GM21390 (cell line): ENCODE measurements around the gene GRIN2B.

Experiments used
- ATAC-seq: cut with Tn5 transposase; IDR thresholded peaks from one replicate; pipeline ENCODE4 v1.9.1; 2021; ENCODE audit not compliant: unreplicated experiment

The GRIN2B gene

DNA sequence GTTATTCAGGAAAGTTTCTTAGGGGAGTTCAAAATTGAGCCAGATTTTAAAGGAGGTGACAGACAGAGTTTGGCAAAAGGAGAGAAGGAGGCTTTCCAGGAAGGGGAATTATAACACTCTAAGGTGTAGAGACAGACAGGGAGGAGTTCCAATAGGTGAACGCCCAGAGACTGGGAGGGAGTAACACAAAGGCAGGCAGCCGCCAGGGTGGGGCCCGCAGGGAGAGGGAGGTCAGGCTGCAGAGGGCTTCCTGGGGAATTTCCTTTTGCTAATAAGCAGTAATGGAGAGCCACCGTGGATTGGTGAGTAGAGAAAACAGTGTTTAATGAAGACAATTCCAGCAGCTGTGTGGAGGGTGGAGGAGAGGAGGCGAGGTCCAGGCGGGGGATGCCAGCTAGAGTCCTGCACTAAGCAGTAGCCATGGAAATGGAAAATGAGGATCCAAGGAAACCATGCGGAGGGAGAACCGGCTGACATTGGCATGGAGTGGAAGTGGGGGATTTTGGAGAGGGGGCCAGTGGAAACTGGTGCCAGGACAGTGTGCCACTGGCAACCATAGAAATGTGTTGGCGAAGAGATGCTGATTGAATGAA, 22.2 kb downstream of the GRIN2B start:
- no peak for ATAC-seq

DNA sequence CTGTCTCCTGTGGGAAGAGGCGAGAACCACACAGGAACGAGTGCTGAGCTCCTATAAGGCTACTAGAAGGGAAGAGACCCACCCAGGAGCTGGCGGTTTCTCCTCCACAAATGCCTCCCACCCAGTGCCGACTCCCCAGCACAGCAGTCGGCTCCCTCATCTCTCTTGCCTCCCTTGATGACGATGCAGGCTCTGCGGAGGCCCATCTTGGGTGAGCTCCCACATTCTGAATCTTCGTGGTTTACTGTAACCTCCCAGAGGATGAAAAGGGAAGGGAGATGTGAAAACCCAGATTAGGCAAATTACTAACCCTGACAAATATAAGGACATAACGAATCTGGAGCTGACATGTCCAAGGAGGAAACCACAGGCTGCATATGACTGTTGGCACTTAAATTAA, 23.8 kb downstream of the GRIN2B start:
- ATAC-seq: no peak

DNA sequence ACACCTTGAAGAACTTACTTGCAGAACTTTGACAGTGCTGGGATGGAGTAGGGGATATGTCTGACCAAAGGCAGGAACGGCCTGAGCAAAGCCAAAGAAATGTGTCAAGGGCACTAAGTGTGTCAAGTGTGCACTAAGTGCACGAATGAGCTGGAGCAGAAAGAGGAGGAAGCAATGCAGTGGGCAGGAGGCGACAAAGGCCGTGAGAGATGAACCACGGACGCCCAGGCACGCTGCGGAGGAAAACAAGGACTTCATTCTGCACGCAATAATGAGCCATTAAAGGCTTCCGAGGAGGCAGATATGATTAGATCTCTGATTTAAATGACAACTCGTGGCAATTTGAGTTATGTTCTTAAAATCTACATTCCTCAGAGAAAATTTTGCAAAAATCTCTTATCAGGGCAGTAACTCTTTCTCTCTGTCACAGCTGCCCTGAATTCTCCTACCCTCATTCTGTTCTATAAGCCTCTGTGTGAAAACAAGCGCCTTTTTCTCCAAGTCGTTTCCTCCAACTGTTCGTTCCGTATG, 25.3 kb downstream of the GRIN2B start:
- no peak for ATAC-seq

DNA sequence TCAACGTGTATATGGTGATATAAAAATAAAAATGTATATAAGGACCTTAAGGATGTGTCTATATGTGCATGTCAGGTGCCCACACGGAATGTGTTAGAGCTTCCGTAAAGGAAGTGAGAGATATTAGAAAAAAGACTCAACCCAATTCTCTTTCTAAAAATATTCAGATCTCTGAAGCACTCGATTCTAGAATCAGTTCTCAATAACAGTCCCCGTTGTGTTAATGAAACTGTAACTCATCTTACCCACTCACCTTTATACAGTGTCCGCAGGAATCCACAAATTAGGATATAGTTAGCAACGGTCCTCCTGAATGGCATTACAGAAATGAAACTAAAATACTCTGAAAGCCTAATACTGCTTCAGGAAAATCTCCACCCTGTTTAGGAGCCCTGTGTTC, 29.3 kb downstream of the GRIN2B start:
- no peak for ATAC-seq

DNA sequence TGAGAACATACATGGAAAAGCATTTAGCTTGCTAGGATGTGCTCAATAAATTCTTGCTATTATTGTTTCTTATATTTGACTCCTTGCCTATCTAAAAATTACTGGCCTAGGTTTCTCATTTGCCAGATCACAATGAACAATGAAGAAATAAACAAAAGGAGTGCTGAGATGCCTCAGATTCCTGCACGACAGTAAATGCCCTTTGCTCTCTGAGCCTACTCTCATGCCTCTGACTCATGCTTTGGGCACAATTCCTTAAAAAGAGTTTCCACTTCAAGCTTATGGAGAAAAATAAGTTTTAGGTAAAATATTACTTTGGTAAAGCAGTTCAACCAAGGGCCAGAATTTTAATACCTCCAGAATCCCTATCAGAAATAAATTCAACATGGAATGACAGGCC, 30.9 kb downstream of the GRIN2B start:
- ATAC-seq: no peak

DNA sequence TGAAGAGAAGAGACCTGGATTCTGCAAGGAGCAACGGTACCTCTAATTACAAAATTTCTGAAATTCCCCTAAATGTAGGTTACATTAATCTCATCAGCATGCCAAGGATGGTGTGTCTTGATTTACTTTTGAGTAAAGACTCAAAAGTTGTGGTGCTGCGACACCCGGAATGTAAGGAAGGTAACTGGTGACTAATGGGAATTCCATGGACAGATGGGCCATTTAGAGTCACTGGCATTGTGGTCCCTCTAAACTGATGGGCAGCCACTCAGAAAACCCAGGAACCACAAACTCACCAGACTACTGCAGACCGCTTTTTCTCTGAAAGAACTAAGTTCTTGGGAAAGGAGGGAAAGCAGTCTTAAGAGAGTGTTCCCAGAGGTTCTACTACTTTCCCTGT, 32.8 kb downstream of the GRIN2B start:
- ATAC-seq: no peak

DNA sequence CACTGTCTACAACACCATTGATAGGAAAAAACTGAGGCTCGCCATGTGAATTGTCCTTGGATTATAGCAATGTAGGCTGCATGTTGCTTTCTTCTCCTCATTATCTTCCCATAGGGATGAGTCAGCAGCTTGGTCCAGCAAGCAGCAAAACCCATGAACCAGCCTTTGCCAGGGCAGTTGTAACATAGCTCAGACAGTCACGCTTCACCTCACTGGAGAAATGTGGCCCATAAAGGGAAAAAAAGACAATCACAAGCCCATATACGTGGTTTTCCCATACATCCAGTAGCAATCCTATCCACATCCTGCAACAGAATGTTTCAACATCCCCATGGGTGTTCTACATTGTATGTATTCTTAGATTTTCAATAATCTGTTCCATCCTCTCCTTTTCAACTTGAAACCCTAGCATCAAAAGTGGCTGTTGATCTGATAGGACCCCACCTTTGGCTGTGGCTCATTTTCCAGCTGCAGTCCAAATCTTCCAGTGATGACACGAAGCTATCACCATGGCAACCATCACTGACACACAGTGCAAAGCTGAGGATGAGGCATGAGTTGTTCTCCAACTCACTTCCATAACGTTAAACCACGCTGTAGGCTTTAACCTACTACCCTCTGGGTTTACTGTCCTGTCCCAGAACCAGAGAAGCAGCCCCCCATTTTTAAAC, 34.0 kb downstream of the GRIN2B start:
- ATAC-seq: no peak

DNA sequence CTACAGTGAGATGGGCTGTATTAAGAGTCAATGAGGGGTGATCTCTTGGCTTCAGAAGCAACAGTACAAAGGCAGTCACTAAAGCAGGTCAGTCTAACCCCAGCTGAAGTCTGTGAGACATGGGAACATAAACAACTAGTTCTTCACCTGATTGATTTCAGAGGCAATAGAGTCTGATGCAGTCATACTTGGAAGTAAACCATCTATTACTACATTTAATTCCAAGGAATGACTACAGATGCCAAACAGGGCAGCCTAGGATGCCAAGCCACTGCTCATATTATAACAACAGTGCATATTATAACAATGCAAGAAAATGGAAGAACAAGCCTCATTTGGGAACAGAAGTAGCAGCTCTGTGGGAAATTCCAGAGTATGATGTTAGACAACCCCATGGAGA, 35.8 kb downstream of the GRIN2B start:
- ATAC-seq: no peak

DNA sequence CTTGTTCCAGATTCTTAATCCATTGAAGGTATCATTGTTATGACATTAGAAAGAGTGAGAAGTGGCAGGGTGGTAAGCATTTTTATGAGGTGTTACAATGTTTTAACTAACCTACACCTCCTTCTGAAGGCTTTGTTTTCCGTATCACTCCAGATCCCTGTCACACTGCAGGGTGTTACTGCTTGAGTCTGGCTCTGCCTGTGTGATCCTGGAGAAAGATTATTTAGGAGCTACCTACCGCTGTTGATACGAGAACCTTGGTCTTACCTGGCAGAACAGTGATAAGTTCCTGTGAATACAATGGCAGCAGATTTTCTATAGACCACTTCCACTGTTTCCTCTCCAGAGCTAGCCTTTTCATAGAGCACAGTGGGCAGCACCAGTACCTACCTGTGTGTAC, 36.2 kb downstream of the GRIN2B start:
- no peak for ATAC-seq

DNA sequence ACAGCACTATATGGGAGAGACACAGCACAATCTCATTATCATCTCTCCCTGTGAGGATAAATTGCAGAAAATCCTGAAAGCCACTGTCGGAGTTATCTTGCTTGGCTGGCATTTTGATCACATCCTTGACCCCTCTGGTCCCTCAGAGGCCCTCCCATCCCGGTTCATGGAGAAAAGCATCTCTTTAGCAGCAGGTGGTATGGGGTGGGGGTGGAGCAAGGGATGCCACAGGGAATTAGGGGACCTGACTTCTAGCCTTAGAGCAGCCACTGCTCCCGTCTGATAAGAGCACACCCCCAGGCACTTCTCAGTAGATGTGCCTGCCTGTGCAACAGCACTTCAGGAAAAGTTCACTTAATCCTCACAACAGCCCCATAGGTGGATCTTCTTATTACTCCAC, 38.6 kb downstream of the GRIN2B start:
- ATAC-seq: no peak

DNA sequence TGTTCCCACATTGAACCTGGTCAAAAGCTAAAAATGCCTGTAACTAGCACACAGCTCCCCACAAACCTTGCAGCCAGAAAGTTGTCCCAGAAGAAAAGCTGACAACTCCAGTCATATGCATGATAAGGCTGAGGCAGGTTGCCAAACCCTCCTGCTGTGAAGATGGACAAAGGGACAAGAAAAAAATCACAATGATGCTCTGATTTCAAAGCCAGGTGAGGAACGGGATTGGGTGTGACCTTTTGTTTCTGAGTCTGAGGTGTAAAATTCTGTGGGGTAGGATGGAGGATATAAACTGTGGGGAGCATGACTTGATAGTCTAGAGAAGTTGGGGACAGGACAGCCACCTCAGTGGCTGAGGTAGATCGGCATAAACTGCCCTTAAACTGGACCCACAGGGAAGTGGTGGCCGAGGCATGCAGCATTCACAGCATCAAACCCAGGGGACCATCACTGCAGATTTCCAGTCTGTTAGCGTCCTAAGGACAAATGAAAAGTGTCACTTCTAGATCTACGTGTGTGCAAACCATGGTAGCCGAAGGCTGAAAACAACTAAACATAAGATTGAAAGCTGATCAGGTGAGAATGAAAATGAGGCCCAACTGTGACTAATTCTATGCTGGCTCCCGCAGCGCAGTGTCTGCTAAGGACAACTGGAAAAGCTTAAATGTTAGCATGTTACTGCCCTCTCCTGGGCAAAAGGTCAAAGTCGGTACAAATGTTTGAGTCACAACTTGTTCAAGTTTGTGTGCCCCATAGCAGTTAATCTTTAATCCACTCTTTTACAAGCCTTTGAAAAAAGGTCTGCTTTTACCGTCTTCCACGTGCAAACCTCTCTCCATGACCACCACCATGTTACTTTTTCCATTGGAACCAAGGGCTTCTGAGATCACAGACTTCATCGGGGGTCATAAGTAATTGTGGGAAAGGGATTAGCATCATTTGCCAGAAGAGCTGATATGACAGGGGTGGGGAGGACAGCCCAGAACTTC, 39.8 kb downstream of the GRIN2B start:
- ATAC-seq: peak; percentile 81

DNA sequence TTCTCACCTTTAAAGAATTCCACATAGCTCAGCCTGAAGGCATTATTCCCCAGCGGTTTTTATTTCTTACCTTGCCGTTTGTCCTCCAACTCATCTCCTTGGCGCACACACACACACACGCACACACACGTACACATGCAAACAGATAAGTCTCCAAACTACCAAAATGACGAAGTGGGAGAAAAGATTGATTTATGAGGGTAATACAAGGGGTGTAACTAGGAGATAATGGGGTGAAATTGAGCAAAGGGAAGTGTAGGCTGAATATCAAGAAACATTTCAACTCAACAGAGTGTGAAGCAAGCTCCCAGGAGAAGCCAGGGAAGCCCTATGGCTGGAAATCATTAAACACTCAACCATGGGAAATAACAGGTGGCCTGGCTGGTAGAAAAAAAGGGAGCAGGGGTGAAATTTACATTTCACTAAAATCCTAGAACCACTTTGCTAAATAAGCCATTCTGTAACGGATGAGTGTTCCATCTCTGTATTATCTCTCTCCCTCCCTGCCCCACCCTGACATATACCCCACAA, 41.0 kb downstream of the GRIN2B start:
- ATAC-seq: no peak

DNA sequence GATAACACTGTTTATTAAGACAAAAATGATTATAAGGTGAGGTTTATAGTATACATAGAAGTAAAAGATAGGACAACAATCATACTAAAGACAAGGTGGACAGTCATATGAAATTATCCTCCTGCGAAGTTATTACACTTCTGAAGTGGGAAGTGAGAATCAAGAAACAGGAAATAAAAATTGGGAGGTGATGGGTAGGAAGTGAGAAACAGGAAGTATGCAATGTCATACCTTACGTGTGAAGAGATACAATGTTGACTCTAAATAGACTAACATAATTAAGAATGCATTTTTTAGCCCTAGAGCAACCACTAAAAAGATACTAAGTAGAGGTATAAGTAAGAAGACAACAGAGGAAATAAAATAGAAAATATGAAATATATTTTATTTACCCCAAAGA, 43.7 kb downstream of the GRIN2B start:
- ATAC-seq: no peak

DNA sequence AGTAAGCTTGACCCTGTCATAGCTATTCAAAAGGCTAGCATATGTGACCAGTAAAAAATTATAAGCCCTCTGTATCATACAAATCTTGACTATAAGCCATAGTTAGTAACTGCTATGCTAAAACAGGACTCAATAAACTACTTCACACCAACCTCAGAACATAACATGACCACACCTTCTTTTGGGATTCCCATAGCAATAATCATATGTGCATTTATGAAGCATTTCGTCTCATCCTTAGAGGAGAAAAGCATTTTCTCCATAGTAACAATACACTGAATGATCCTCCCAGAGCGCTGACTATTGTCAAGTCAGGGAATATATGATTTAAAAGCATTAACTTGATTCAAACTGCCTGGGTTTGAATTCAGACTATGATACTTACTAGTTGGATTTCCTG, 46.2 kb downstream of the GRIN2B start:
- no peak for ATAC-seq
